GM12875 (cell line): ENCODE data around the gene ZNRF1.

Source experiments
- H3K4me3 ChIP-seq: one replicate; pipeline ENCODE4 v1.5.1; 2011; ENCODE audit warnings: low read depth, low read length, control low read depth
- CTCF ChIP-seq: IDR thresholded peaks from 2 replicates; pipeline ENCODE4 v1.5.1; 2011; ENCODE audit warnings: low read depth, mild to moderate bottlenecking, control low read depth, inconsistent platforms, low read length, moderate library complexity, borderline replicate concordance; ENCODE audit not compliant: insufficient read depth

Gene ZNRF1

GRCh38 chr16:75108792-75109731 lies 110.2 kb downstream of the ZNRF1 start:
- peak overlapping the region; percentile 17 for H3K4me3 ChIP-seq
- no peak for TF ChIP-seq CTCF

- no peak overlapping the region for H3K4me3 ChIP-seq
- peak; percentile 22; the same call in 1 of the 2 replicates for TF ChIP-seq CTCF
Observed at GRCh38 chr16:75109732-75110243, 111.0 kb downstream of the ZNRF1 start.

GRCh38 chr16:75110637-75111513 lies 112.1 kb downstream of the ZNRF1 start:
- no peak overlapping the region for H3K4me3 ChIP-seq
- TF ChIP-seq CTCF: peak; percentile 94

GRCh38 chr16:75111514-75111940 lies 112.7 kb downstream of the ZNRF1 start:
- no peak for TF ChIP-seq CTCF
- H3K4me3 ChIP-seq: no peak overlapping the region

- no peak overlapping the region for H3K4me3 ChIP-seq
- TF ChIP-seq CTCF: no peak
Observed at GRCh38 chr16:75111961-75112733, 113.3 kb downstream of the ZNRF1 start.

GRCh38 chr16:75112734-75113491 lies 114.1 kb downstream of the ZNRF1 start:
- no peak for TF ChIP-seq CTCF
- no peak overlapping the region for H3K4me3 ChIP-seq
